WERI-Rb-1 (cell line): ENCODE measurements around the gene MRC2.

Source experiments
- DNase-seq: peaks from one replicate; pipeline ENCODE4 v3.0.0-alpha.2; 2020
- H3K27ac ChIP-seq: fragments of 250-450 bp; sonication (Bioruptor Pico); 2 replicates; pipeline ENCODE4 v1.5.1; 2020; ENCODE audit warnings: mild to moderate bottlenecking, moderate library complexity
- H3K27me3 ChIP-seq: fragments of 250-450 bp; sonication (Bioruptor Pico); 2 replicates; pipeline ENCODE4 v1.5.1; 2021; ENCODE audit warnings: mild to moderate bottlenecking, low read depth, moderate library complexity; ENCODE audit not compliant: insufficient read depth, severe bottlenecking
- H3K36me3 ChIP-seq: fragments of 250-450 bp; sonication (Bioruptor Pico); 2 replicates; pipeline ENCODE4 v1.5.1; 2020; ENCODE audit warnings: mild to moderate bottlenecking, moderate library complexity
- H3K4me3 ChIP-seq: 2 replicates; pipeline ENCODE4 v1.5.1; 2011; ENCODE audit warnings: low read depth, mild to moderate bottlenecking, control low read depth, low read length
- H3K9me3 ChIP-seq: fragments of 250-450 bp; sonication (Bioruptor Pico); 2 replicates; pipeline ENCODE4 v1.5.1; 2021; ENCODE audit warnings: mild to moderate bottlenecking, moderate library complexity; ENCODE audit not compliant: severe bottlenecking
- TF ChIP-seq, protein P1 (sequence below): IDR thresholded peaks from 2 replicates; pipeline ENCODE4 v1.5.1; 2011; ENCODE audit warnings: low read depth, mild to moderate bottlenecking, control low read depth, inconsistent platforms, low read length

The MRC2 gene

DNA sequence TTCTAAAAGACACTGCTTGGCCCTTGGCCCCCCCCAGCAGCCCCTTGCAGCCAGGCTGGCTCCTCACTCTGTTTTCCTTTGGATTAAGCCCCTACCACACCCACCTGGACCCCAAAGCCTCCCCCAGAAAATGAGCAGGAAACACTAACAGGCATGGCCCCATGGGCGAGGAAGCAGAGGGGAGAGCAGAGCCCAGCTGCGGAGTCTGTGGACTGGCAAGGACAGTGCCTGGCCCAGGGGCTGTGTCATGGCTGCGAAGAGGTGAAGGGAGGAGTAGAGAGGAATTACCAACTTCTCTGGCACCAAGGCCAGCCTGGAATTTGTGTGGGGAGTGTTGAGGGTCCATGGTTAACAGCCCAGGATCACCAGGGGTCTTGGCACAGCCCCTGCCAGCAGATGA, 47.4 kb downstream of the MRC2 start:
- DNase-seq: no peak
- Histone ChIP-seq H3K27me3 (no peaks in the 10 kb centered on the region), H3K36me3 (no peaks in the 10 kb centered on the region), H3K9me3 (no peaks in the 10 kb centered on the region), H3K27ac (no peak overlapping the region), H3K4me3 (no peak overlapping the region)
- TF ChIP-seq, protein P1, sequence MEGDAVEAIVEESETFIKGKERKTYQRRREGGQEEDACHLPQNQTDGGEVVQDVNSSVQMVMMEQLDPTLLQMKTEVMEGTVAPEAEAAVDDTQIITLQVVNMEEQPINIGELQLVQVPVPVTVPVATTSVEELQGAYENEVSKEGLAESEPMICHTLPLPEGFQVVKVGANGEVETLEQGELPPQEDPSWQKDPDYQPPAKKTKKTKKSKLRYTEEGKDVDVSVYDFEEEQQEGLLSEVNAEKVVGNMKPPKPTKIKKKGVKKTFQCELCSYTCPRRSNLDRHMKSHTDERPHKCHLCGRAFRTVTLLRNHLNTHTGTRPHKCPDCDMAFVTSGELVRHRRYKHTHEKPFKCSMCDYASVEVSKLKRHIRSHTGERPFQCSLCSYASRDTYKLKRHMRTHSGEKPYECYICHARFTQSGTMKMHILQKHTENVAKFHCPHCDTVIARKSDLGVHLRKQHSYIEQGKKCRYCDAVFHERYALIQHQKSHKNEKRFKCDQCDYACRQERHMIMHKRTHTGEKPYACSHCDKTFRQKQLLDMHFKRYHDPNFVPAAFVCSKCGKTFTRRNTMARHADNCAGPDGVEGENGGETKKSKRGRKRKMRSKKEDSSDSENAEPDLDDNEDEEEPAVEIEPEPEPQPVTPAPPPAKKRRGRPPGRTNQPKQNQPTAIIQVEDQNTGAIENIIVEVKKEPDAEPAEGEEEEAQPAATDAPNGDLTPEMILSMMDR: no peak

- no peaks in the 10 kb centered on the region for H3K36me3 ChIP-seq
- no peaks in the 10 kb centered on the region for H3K9me3 ChIP-seq
- H3K27me3 ChIP-seq: no peaks in the 10 kb centered on the region
- TF ChIP-seq, protein P1: no peak
- H3K4me3 ChIP-seq: no peak overlapping the region
- no peak for DNase-seq
- no peak overlapping the region for H3K27ac ChIP-seq
Observed at GRCh38 chr17:62675260-62675659, 47.8 kb downstream of the MRC2 start.

DNA sequence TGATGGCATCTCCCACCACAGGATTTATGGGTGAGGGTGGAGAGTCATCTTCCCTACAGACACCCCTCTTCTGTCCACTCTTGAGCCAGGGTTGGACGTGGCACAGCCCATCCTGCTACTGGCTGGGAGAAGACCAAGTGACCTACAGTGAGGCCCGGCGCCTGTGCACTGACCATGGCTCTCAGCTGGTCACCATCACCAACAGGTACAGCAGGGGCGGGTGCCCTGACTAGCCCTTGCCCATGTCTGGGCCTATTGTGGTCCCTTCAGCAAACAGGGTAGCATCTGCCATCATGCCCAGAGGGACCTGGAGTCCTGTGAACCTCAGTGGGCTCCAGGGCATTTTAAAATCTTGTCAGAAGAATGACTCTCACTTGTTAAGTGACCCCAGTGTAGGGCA, 48.2 kb downstream of the MRC2 start:
- H3K4me3 ChIP-seq: no peak overlapping the region
- no peaks in the 10 kb centered on the region for H3K9me3 ChIP-seq
- H3K27ac ChIP-seq: no peak overlapping the region
- TF ChIP-seq, protein P1: no peak
- no peaks in the 10 kb centered on the region for H3K36me3 ChIP-seq
- H3K27me3 ChIP-seq: no peaks in the 10 kb centered on the region
- no peak for DNase-seq

GRCh38 chr17:62676231-62676943, 48.9 kb downstream of the MRC2 start:
- no peak overlapping the region for H3K4me3 ChIP-seq
- peak overlapping the region; percentile 70 for H3K27ac ChIP-seq
- TF ChIP-seq, protein P1: no peak
- no peak for DNase-seq
- no peaks in the 10 kb centered on the region for H3K9me3 ChIP-seq
- H3K36me3 ChIP-seq: no peaks in the 10 kb centered on the region
- H3K27me3 ChIP-seq: no peaks in the 10 kb centered on the region

GRCh38 chr17:62676952-62677596, 49.6 kb downstream of the MRC2 start:
- DNase-seq: no peak
- no peaks in the 10 kb centered on the region for H3K27me3 ChIP-seq
- H3K4me3 ChIP-seq: no peak overlapping the region
- TF ChIP-seq, protein P1: no peak
- peak overlapping the region; percentile 70 for H3K27ac ChIP-seq
- no peaks in the 10 kb centered on the region for H3K36me3 ChIP-seq
- no peaks in the 10 kb centered on the region for H3K9me3 ChIP-seq
